Peyer's patch (tissue), 4 donors: ENCODE data around the gene LRP11.

ENCODE experiments used
- CTCF ChIP-seq, 6 experiments: fragments of 450-650 bp in 4 of 6; fragments of 200-600 bp in 2 of 6; sonication (generic) in 1 of 6; IDR thresholded peaks; one replicate each; pipeline ENCODE4 v1.5.1; 2017 to 2019; ENCODE audit warnings: antibody characterized with exemption in 6 of 6, mild to moderate bottlenecking in 3 of 6, moderate library complexity in 1 of 6
- POLR2A ChIP-seq, 2 donors: fragments of 450-650 bp; IDR thresholded peaks; one replicate each; pipeline ENCODE4 v1.5.1; 2017; ENCODE audit warnings: antibody characterized with exemption in 2 of 2, mild to moderate bottlenecking in 2 of 2, moderate library complexity in 2 of 2

DNA sequence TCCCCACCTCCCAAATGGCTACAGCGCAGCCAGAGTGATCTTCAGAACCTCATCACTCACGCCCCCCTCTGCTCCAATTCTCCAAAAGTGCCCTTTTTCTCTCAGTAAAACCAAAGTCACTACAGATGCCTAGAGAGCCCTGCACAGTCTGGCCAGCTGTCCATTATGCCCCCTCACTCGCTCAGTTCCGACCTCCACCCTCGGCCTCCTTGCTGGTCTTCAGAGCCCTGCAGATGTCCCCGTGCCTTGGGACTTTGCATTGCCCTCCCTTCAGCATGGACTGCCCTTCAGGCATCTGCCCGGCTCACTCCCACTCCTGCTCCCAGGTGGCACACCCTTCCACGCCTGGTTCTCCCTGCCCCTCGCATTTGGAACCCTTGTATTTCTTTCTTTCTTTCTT is 34.8 kb upstream of the LRP11 start:
- TF ChIP-seq CTCF (IDR thresholded peaks at IDR 0.05) (no peak), POLR2A (IDR thresholded peaks at IDR 0.05) (no peak)
